ENCODE results near the gene SVBP.

Gene SVBP

DNA sequence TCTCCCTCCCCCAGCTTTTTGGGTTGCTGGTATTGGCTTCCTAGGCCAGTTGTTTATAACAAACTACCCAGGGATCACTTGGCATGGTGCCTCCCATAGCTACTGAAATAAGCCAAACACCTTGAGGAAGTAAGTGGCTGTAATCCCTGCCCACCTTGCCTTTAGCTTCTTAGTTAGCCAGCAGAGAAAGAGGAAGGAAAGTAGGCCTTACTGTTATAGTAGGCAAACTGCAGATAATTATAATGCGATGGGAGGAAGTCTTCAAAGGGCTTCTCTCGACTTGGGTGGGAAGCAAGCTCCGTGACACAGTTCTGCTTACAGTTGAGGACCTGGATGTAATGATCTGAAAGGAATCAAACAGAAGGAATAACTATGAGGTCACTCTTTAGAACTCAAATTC is 58.6 kb downstream of the SVBP start:
- DNase-seq: no peak

DNA sequence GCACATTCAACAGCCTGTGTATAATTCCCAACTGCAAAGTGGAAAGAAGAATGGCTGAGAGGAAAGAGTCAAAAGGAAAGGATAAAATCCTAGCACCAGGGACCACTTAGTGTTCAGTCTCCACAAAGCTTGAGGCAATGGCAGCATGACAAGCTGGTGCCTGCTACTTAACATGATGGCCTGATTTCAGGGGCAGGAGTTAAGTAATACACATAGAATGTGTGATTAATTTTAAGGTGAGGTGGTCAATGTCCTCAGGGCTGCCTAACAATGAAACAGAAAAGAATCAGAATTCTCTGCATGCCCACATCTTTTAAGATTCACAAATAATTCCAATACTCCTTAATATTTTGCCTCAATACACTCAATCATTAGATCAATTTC is 59.3 kb downstream of the SVBP start:
- DNase-seq: no peak

Measured in NK-92 treated with Interleukin-12 subunit alpha and Interleukin-12 subunit beta, amount 100 ng/mL, for 24 hours (cell line).